ENCODE data around the gene NUB1. TPM values are rescaled to one million over a fixed set of nuclear protein-coding genes. Genes with fewer than 3 reads are reported as not detected.

NUB1 gene
- total and polyA plus RNA-seq, 2 donors = 48.5 to 69.8 TPM

GRCh38 chr7:151310578-151310977, 31.0 kb upstream of the NUB1 start:
- Histone ChIP-seq H3K9me3 (ENCODE audit: control insufficient read depth in 2 of 2, insufficient read depth in 1 of 2, low read length in 1 of 2) (peaks cover 3 to 7% of the 10 kb centered on the region in 2 donors), H3K4me3 (ENCODE audit: low read length in 2 of 2) (no peak overlapping the region), H3K36me3 (ENCODE audit: control insufficient read depth in 2 of 2, insufficient read depth in 2 of 2, low read length in 1 of 2) (no peaks in the 10 kb centered on the region), H3K4me1 (ENCODE audit: control insufficient read depth in 2 of 2, insufficient read depth in 2 of 2, low read length in 2 of 2) (peaks cover 0 to 5% of the 10 kb centered on the region in 2 donors), H3K27ac (ENCODE audit: low read depth in 1 of 2, low read length in 1 of 2) (no peak overlapping the region), H3K27me3 (ENCODE audit: control insufficient read depth in 2 of 2, insufficient read depth in 1 of 2, low read length in 1 of 2) (peaks cover 2 to 23% of the 10 kb centered on the region in 2 donors)
- 61% methylated on average over 4 of the region's 4 CpGs for WGBS
- peak in 1 of 9 donors; percentile 19 for DNase-seq (ENCODE audit: low read depth in 6 of 9, low spot score in 9 of 9)

GRCh38 chr7:151311294-151311864, 30.2 kb upstream of the NUB1 start:
- peaks cover 0 to 3% of the 10 kb centered on the region in 2 donors for H3K4me1 ChIP-seq (ENCODE audit: control insufficient read depth in 2 of 2, insufficient read depth in 2 of 2, low read length in 2 of 2)
- H3K27me3 ChIP-seq (ENCODE audit: control insufficient read depth in 2 of 2, insufficient read depth in 1 of 2, low read length in 1 of 2) = peaks cover 2 to 19% of the 10 kb centered on the region in 2 donors
- no peak overlapping the region for H3K27ac ChIP-seq (ENCODE audit: low read depth in 1 of 2, low read length in 1 of 2)
- peak in 2 of 9 donors; percentile 17 to 31 for DNase-seq (ENCODE audit: low read depth in 6 of 9, low spot score in 9 of 9)
- 70% methylated on average over 6 of the region's 6 CpGs for WGBS
- peaks cover 3 to 7% of the 10 kb centered on the region in 2 donors for H3K9me3 ChIP-seq (ENCODE audit: control insufficient read depth in 2 of 2, insufficient read depth in 1 of 2, low read length in 1 of 2)
- H3K4me3 ChIP-seq (ENCODE audit: low read length in 2 of 2) = no peak overlapping the region
- H3K36me3 ChIP-seq (ENCODE audit: control insufficient read depth in 2 of 2, insufficient read depth in 2 of 2, low read length in 1 of 2) = no peaks in the 10 kb centered on the region

- DNase-seq (ENCODE audit: low read depth in 6 of 9, low spot score in 9 of 9) = no peak
- Histone ChIP-seq H3K36me3 (ENCODE audit: control insufficient read depth in 2 of 2, insufficient read depth in 2 of 2, low read length in 1 of 2) (no peaks in the 10 kb centered on the region), H3K4me1 (ENCODE audit: control insufficient read depth in 2 of 2, insufficient read depth in 2 of 2, low read length in 2 of 2) (peaks cover 0 to 2% of the 10 kb centered on the region in 2 donors), H3K4me3 (ENCODE audit: low read length in 2 of 2) (no peak overlapping the region), H3K27me3 (ENCODE audit: control insufficient read depth in 2 of 2, insufficient read depth in 1 of 2, low read length in 1 of 2) (peaks cover 2 to 15% of the 10 kb centered on the region in 2 donors), H3K9me3 (ENCODE audit: control insufficient read depth in 2 of 2, insufficient read depth in 1 of 2, low read length in 1 of 2) (peaks cover 3 to 7% of the 10 kb centered on the region in 2 donors), H3K27ac (ENCODE audit: low read depth in 1 of 2, low read length in 1 of 2) (no peak overlapping the region)
- 97% methylated on average over 6 of the region's 6 CpGs for whole genome bisulfite sequencing
Observed at GRCh38 chr7:151312356-151312755, 29.3 kb upstream of the NUB1 start.

GRCh38 chr7:151312831-151313809, 28.5 kb upstream of the NUB1 start:
- Histone ChIP-seq H3K27ac (ENCODE audit: low read depth in 1 of 2, low read length in 1 of 2) (no peak overlapping the region), H3K4me3 (ENCODE audit: low read length in 2 of 2) (no peak overlapping the region), H3K36me3 (ENCODE audit: control insufficient read depth in 2 of 2, insufficient read depth in 2 of 2, low read length in 1 of 2) (no peaks in the 10 kb centered on the region), H3K4me1 (ENCODE audit: control insufficient read depth in 2 of 2, insufficient read depth in 2 of 2, low read length in 2 of 2) (peaks cover 0 to 2% of the 10 kb centered on the region in 2 donors), H3K9me3 (ENCODE audit: control insufficient read depth in 2 of 2, insufficient read depth in 1 of 2, low read length in 1 of 2) (peaks cover 3 to 7% of the 10 kb centered on the region in 2 donors), H3K27me3 (ENCODE audit: control insufficient read depth in 2 of 2, insufficient read depth in 1 of 2, low read length in 1 of 2) (peaks cover 2 to 12% of the 10 kb centered on the region in 2 donors)
- 91% methylated on average over 8 of the region's 8 CpGs for WGBS
- DNase-seq (ENCODE audit: low read depth in 6 of 9, low spot score in 9 of 9) = no peak

GRCh38 chr7:151313857-151314256, 27.8 kb upstream of the NUB1 start:
- DNase-seq (ENCODE audit: low read depth in 6 of 9, low spot score in 9 of 9) = no peak

GRCh38 chr7:151314401-151314800, 27.2 kb upstream of the NUB1 start:
- Histone ChIP-seq H3K27ac (ENCODE audit: low read depth in 1 of 2, low read length in 1 of 2) (no peak overlapping the region), H3K4me1 (ENCODE audit: control insufficient read depth in 2 of 2, insufficient read depth in 2 of 2, low read length in 2 of 2) (peaks cover 0 to 2% of the 10 kb centered on the region in 2 donors), H3K36me3 (ENCODE audit: control insufficient read depth in 2 of 2, insufficient read depth in 2 of 2, low read length in 1 of 2) (no peaks in the 10 kb centered on the region), H3K4me3 (ENCODE audit: low read length in 2 of 2) (no peak overlapping the region), H3K27me3 (ENCODE audit: control insufficient read depth in 2 of 2, insufficient read depth in 1 of 2, low read length in 1 of 2) (peaks cover 0 to 2% of the 10 kb centered on the region in 2 donors), H3K9me3 (ENCODE audit: control insufficient read depth in 2 of 2, insufficient read depth in 1 of 2, low read length in 1 of 2) (peaks cover 3 to 7% of the 10 kb centered on the region in 2 donors)
- 53% methylated on average over 6 of the region's 6 CpGs for WGBS
- DNase-seq (ENCODE audit: low read depth in 6 of 9, low spot score in 9 of 9) = no peak

More at GRCh38 chr7:151313857-151314256, 27.8 kb upstream of the NUB1 start:
- Histone ChIP-seq H3K9me3 (ENCODE audit: control insufficient read depth in 2 of 2, insufficient read depth in 1 of 2, low read length in 1 of 2) (peaks cover 3 to 7% of the 10 kb centered on the region in 2 donors), H3K4me3 (ENCODE audit: low read length in 2 of 2) (no peak overlapping the region), H3K27ac (ENCODE audit: low read depth in 1 of 2, low read length in 1 of 2) (no peak overlapping the region), H3K36me3 (ENCODE audit: control insufficient read depth in 2 of 2, insufficient read depth in 2 of 2, low read length in 1 of 2) (no peaks in the 10 kb centered on the region), H3K4me1 (ENCODE audit: control insufficient read depth in 2 of 2, insufficient read depth in 2 of 2, low read length in 2 of 2) (peaks cover 0 to 2% of the 10 kb centered on the region in 2 donors), H3K27me3 (ENCODE audit: control insufficient read depth in 2 of 2, insufficient read depth in 1 of 2, low read length in 1 of 2) (peaks cover under 1 to 8% of the 10 kb centered on the region in 2 donors)
- WGBS = 79% methylated on average over 10 of the region's 10 CpGs

GRCh38 chr7:151315038-151315655, 26.5 kb upstream of the NUB1 start:
- H3K27me3 ChIP-seq (ENCODE audit: control insufficient read depth in 2 of 2, insufficient read depth in 1 of 2, low read length in 1 of 2) = peaks cover 0 to 2% of the 10 kb centered on the region in 2 donors
- H3K4me1 ChIP-seq (ENCODE audit: control insufficient read depth in 2 of 2, insufficient read depth in 2 of 2, low read length in 2 of 2) = peaks cover 0 to 2% of the 10 kb centered on the region in 2 donors
- no peaks in the 10 kb centered on the region for H3K36me3 ChIP-seq (ENCODE audit: control insufficient read depth in 2 of 2, insufficient read depth in 2 of 2, low read length in 1 of 2)
- 23% methylated on average over 13 of the region's 13 CpGs for WGBS
- H3K9me3 ChIP-seq (ENCODE audit: control insufficient read depth in 2 of 2, insufficient read depth in 1 of 2, low read length in 1 of 2) = peaks cover 3 to 11% of the 10 kb centered on the region in 2 donors
- DNase-seq (ENCODE audit: low read depth in 6 of 9, low spot score in 9 of 9) = peak; percentile 52 to 88 (median 80)
- H3K4me3 ChIP-seq (ENCODE audit: low read length in 2 of 2) = no peak overlapping the region
- H3K27ac ChIP-seq (ENCODE audit: low read depth in 1 of 2, low read length in 1 of 2) = no peak overlapping the region

- WGBS = 91% methylated on average over 11 of the region's 11 CpGs
- Histone ChIP-seq H3K4me1 (ENCODE audit: control insufficient read depth in 2 of 2, insufficient read depth in 2 of 2, low read length in 2 of 2) (peaks cover 0 to 2% of the 10 kb centered on the region in 2 donors), H3K27me3 (ENCODE audit: control insufficient read depth in 2 of 2, insufficient read depth in 1 of 2, low read length in 1 of 2) (peaks cover 0 to 2% of the 10 kb centered on the region in 2 donors), H3K4me3 (ENCODE audit: low read length in 2 of 2) (no peak overlapping the region), H3K36me3 (ENCODE audit: control insufficient read depth in 2 of 2, insufficient read depth in 2 of 2, low read length in 1 of 2) (no peaks in the 10 kb centered on the region), H3K9me3 (ENCODE audit: control insufficient read depth in 2 of 2, insufficient read depth in 1 of 2, low read length in 1 of 2) (peaks cover 3 to 21% of the 10 kb centered on the region in 2 donors), H3K27ac (ENCODE audit: low read depth in 1 of 2, low read length in 1 of 2) (no peak overlapping the region)
- DNase-seq (ENCODE audit: low read depth in 6 of 9, low spot score in 9 of 9) = no peak
Observed at GRCh38 chr7:151316896-151317295, 24.7 kb upstream of the NUB1 start.
